Stomach (tissue), 4 donors: ENCODE data around the gene ITGA2.

Experiments used
- CTCF ChIP-seq, 7 experiments: fragments of 450-650 bp in 4 of 7; fragments of 200-600 bp in 3 of 7; sonication (generic) in 3 of 7; IDR thresholded peaks; one replicate each; pipeline ENCODE4 v1.5.1; 2016 to 2019; ENCODE audit warnings: antibody characterized with exemption in 7 of 7, control low read depth in 2 of 7, mild to moderate bottlenecking in 1 of 7
- EP300 ChIP-seq: sonication (generic); formaldehyde crosslinking; IDR thresholded peaks from one replicate; pipeline ENCODE4 v1.6.1; 2017; ENCODE audit warnings: antibody characterized with exemption
- POLR2AphosphoS5 ChIP-seq, 3 donors: sonication (generic); formaldehyde crosslinking; IDR thresholded peaks; one replicate each; pipeline ENCODE4 v1.6.1; 2016; ENCODE audit warnings: antibody characterized with exemption in 3 of 3

- TF ChIP-seq POLR2AphosphoS5 (IDR thresholded peaks at IDR 0.05) (no peak), CTCF (IDR thresholded peaks at IDR 0.05) (no peak), EP300 (no peak)
Measured at GRCh38 chr5:53084546-53085255, 95.5 kb downstream of the ITGA2 start.
